GM21619 (cell line): ENCODE results near the gene RNF135.
A peak's percentile ranks its signal among the peaks of the same experiment; 100 is the strongest.
"Not testable (repeated sequence)": the region's sequence is repeated elsewhere in the genome, so short reads cannot be mapped to it uniquely, and the experiment has no call there.

Experiments
- ATAC-seq: cut with Tn5 transposase; IDR thresholded peaks from one replicate; pipeline ENCODE4 v1.9.1; 2021; ENCODE audit not compliant: unreplicated experiment

RNF135 gene, protein sequence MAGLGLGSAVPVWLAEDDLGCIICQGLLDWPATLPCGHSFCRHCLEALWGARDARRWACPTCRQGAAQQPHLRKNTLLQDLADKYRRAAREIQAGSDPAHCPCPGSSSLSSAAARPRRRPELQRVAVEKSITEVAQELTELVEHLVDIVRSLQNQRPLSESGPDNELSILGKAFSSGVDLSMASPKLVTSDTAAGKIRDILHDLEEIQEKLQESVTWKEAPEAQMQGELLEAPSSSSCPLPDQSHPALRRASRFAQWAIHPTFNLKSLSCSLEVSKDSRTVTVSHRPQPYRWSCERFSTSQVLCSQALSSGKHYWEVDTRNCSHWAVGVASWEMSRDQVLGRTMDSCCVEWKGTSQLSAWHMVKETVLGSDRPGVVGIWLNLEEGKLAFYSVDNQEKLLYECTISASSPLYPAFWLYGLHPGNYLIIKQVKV

DNA sequence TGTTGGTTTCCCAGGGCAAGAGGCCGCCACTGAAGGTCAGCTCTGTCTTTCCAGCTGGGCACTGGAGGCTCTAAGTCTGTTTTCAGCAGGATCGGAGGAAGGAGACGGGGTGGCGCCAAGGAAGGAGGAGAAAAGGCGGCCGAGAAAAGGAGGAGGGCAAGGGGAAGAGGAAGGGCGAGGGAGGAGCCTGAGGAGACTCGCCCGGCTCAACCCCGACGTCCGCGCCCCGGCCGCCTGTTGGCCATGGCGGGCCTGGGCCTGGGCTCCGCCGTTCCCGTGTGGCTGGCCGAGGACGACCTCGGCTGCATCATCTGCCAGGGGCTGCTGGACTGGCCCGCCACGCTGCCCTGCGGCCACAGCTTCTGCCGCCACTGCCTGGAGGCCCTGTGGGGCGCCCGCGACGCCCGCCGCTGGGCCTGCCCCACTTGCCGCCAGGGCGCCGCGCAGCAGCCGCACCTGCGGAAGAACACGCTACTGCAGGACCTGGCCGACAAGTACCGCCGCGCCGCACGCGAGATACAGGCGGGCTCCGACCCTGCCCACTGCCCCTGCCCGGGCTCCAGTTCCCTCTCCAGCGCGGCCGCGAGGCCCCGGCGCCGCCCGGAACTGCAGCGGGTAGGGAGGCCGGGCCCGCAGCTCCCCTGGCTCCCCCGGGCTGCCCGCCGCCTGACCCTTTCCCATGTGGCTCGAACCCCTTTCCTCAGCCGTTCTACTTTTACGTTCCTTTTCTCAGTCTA lies at the start of gene RNF135:
Gene RNF135, plus strand, starts transcription at position 209 of the 737 bp plus-strand sequence. Its CDS starts 35 bp downstream, at position 244.
- ATAC-seq: peak; percentile 50

DNA sequence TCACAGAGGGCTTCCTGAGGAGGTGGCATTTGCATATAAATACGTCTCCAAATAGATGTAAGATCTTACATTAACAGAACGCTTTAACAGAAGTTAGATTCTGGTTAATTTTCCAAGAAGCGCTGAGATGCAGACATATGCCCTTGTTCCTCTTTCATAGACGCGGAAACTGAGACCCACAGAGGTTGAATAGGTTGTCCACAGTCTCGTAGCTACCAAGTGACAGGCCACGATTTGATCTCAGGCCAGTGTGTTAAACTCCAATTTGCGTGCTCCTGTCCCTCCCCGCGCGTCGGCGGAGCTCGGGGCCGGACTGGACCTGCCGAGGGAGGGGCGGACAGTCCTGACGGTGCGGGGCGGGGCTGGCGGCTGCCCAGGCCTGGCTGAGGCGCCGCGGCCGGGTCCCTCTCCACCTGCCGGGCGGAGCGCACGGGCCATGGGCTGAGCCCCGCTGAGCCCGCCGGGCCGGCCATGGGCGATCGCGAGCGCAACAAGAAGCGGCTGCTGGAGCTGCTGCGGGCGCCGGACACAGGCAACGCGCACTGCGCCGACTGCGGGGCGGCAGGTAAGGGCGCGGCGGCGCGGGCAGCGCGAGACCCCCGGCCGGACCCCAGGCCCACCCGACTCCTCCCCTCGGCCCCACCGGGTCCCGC lies 49.2 kb upstream of the RNF135 start, which contains the start of gene ADAP2:
Gene ADAP2, plus strand, starts transcription at position 402 of the 653 bp plus-strand sequence. Its CDS starts 70 bp downstream, at position 472.
- ATAC-seq: no peak

DNA sequence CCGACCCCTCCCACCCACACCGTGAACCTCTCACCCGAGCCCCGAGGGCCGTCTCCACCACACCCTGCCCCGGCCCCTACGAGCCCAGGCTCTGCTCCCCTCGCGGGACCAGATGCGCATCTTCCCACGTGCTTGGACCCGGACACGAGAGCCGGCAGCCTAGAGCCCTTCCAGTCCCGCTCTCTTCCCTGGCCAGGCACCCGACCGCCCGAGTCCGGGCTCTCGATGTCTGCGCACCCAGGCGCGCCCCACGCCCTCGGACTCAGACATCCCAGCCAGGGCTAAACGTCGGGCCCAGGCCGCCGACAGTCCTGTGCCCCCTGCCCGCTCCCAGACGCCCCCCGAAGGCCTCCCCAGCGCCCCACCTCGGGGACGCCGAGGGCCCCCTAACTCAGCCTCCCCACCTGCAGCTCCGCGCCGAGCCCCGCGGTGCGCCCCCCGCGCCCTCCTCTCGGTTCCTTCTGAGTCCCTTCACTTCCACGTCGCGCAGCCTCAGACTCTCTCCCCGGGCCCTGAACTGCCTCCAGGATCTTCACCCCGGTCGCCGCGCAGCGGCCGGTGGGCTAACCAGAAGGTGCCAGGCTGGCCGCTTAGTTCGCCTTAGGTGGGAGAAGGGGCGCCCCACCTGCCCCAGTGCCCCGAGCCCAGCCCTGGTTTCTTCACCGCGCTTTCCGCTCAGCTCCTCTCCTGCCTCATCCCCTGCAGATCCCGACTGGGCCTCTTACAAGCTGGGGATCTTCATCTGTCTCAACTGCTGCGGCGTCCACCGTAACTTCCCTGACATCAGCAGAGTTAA lies 48.4 kb upstream of the RNF135 start:
- ATAC-seq: no peak

DNA sequence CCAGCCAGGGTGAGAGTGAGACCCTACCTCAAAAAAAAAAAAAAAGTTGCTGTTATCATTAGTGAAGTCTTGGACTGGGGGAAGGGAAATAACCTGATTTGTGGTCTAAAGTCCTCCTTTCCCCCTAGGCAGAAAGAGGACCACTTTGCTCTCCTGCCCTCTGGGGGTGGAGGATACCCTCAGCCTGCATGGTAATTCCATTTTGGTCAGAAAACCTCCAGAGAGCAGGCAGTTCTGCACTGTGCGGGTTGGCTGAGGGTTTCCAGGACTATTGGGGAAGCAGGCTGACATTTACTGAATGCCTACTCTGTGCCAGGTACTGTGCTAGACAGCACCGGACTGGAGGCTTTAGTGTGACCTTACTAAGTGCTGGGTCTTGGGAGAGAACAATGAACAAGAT lies 46.5 kb upstream of the RNF135 start:
- ATAC-seq: no peak

DNA sequence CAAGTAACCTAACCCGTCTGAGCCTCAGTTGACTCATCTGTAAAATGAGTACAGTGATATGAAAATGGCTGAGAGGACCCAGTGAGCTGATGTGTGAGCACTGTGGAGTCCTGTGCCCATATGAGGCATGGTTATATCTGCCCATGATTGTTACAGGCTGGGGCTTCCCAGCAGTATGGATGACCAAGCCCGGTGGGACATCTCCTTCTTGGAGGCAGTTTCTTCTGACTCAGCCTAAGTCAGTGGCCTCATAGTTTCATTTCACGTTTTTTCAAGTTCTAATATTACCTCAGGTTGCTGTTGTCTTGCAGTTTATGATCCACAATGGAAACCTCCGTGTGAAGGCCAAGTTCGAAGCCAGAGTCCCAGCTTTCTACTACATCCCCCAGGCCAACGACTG lies 44.3 kb upstream of the RNF135 start:
- no peak for ATAC-seq

DNA sequence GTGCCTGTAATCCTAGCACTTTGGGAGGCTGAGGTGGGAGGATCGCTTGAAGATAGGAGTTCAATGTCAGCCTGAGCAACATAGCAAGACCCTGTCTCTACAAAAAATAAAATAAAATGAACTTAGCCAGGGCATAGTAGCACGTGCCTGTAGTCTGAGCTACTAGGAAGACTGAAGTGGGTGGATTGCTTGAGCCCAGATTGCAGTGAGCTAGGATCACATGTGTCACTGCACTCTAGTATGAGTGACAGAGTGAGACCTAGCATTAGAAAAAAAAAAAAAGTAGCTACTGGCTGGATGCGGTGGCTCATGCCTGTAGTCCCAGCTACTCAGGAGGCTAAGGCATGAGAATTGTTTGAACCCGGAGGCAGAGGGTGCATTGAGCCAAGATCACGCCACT lies 43.1 kb upstream of the RNF135 start:
- no peak for ATAC-seq

DNA sequence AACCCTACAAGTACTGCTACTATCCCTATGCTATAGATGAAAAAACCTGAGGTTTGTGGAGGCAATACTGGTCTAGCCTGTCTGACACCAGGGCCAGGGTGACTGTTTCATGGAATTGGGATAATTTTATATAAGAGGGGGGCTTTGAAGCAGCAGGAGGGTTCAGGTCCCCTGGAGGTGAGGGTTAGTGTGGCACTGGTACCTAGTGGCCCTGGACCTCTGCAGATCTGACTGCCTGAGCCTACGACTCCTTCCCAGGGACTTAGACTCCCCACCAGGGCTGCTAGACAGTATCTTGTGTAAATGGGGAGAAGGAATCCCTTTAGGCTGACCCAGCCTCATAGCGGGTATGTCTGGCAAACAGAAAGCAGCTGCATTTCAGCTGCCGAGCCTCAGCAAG lies 42.3 kb upstream of the RNF135 start:
- no peak for ATAC-seq

DNA sequence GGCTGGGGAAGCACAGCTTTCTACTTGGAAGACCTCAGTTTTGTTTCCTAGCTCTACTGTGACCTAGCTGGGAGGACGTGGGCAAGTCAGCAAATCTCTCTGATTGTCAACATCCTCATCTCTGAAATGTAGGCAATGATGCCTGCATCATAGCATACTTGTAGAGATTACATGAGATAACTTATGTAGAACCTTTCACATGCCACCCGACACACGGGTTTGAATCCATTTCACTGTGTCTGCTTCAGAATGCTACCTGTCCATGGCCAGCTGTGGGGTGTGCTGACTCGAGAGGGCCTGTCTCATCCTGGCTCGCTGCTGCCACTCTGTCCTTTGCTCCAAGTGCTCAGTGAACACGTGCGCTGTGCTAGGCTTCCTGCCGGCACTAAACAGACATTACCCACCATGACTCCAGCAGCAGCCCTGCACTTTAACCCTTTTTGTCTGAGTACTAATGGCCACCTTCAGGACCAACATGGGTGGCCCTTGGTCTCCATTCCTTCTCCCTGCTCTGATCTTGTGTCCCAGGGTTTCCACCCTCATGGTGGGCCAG lies 41.7 kb upstream of the RNF135 start:
- no peak for ATAC-seq

DNA sequence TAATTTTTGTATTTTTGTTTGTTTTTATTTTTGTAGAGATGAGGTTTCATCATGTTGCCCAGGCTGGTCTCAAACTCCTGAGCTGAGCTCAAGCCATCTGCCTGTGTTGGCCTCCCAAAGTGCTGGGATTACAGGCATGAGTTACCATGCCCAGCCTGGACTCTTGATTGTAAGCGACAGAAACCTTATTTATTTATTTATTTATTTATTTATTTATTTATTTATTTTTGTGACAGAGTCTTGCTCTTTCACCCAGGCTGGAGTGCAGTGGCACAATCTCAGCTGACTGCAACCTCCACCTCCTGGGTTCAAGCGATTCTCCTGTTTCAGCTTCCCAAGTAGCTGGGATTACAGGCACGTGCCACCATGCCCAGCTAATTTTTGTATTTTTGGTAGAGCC lies 41.0 kb upstream of the RNF135 start:
- not testable (repeated sequence) for ATAC-seq

DNA sequence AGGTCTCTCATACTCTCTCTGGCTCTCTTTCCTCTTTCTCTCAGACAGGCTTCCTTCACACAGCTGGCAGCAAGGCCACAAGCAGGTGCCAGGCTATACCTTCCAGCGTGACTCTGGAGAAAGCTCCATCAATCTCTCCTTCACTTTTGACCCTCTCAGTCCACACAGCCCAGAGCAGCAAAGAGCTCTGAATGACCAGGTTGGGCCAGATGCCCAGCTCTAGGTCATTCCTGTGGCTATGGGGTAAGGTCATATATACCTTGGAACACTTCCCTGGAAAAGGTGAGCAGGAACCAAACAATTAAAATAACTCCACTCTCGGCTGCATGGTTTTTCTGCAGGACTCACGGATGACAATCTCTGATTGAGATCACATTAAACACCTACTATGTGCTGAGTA lies 40.3 kb upstream of the RNF135 start:
- ATAC-seq: no peak

DNA sequence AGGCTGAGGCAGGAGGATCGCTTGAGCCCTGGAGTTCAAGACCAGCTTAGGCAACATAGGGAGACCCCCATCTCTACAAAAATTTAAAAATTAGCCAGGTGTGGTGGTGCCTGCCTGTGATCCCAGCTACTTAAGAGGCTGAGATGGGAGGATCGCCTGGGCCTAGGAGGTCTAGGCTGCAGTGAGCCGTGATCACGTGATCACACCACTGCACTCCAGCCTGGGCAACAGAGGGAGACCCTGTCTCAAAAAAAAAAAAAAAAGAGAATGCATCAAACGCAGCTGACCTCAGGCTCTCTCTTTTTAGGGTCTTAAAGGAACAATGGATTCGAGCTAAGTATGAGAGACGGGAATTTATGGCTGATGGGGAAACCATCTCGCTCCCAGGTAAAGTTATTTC lies 39.3 kb upstream of the RNF135 start:
- not testable (repeated sequence) for ATAC-seq

DNA sequence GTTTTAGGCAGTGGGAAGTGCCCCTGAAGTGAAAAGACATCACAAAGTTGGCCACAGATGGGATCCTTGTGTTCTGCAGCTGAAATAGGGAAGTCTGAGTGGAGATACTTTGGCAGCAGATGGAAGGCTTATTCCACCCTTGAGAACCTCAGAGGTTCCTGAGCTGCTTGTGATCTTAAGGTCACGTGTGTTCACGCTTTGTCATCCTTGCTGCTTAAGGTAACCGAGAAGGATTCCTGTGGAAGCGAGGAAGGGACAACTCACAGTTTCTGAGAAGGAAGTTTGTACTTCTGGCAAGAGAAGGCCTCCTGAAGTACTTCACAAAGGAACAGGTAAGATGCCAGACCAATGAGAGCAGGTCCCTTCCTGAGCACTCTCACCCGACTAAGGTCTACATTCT lies 36.9 kb upstream of the RNF135 start:
- ATAC-seq: no peak

DNA sequence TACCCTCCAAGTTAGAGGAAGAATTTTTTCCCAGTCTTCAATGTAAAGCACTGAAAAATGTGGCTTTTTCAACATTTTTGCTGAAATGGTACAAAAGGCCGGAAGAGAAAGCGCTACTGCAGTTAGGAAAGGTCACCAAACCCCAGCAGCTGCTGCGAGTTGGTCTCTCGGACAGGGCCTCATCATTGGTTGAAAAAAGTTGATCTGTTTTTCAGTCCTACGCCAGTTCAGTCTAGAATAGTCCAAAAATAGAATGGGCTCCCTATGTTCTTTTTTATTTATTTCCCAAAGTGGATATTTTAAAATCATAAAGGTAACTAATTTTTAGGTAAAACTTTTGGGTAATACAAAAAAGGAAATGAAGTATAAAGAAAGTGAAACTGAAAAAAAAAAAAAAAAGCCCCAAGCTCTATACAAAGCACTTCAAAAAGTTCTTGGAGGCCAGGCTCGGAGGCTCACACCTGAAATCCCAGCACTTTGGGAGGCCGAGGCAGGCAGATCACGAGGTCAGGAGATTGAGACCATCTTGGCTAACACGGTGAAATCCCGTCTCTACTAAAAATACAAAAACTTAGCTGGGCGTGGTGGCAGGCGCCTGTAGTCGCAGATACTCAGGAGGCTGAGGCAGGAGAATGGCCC lies 31.7 kb upstream of the RNF135 start:
- ATAC-seq: no peak

DNA sequence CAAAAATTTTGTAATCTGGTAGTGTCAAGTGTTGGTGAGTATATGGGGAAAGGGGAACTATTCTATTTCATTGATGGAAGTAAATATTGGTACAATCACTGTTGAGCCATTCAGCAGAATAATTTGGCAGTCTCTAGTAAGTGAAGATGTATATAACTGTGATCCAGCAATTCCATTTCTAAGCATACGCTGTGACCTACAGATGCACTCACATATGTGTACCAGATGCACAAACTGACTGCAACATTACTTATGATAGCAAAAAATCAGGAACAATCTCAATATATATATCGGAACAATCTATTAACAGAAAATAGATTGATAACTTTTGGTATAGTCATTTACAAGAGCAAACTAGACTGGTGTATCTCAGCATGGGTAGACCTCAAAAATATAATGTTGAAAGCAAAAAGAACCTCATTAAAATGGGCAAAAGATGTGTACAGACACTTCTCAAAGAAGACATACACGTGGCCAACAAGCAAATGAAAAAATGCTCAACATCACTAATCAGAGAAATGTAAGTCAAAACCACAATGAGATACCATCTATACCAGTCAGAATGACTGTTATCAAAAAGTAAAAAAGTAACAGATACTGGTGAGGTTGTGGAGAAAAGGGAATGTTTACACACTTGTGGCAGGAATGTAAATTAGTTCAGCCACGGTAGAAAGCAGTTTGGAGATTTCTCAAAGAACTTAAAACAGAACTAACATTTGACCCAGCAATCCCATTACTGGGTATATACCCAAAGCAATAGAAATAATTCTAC lies 28.3 kb upstream of the RNF135 start:
- ATAC-seq: no peak

DNA sequence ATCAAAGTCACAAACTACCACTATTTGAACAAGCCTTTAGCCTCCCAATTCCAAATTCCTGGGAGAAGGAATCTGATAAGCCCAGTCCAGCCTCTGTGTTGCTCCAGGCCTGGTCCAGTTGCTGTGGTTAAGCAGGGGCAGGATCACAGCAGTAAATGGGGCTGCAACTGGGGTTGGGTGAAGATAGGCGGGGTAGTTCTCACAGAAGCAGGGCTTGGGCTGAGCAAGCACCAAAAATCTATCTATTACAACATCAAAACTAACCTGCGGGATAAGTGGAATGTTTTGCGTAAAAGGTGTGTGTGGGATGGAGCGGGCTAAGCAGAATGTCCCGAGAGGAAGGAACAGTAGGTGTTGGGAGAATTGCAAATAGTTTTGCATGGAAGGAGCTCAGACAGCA lies 23.0 kb upstream of the RNF135 start:
- ATAC-seq: no peak

DNA sequence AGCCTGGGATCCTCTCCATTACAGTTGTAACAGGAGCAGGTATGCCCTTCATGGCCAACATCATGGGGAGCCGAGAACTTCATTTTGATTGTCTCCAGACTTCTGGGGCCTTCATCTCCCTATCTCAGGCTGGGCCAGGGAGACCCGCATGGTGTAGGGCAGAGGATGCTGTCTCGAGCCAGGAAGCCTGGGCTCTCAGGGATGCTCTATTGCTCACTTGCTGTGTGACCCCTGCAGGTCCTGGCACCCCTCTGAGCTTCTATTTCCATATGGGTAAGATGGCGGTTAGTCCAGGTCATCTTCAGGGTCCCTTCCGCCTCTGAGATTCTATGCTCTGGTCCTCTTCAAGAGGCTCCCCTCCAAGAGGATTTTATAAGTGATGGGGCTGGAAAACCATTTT lies 20.6 kb upstream of the RNF135 start:
- ATAC-seq: no peak

DNA sequence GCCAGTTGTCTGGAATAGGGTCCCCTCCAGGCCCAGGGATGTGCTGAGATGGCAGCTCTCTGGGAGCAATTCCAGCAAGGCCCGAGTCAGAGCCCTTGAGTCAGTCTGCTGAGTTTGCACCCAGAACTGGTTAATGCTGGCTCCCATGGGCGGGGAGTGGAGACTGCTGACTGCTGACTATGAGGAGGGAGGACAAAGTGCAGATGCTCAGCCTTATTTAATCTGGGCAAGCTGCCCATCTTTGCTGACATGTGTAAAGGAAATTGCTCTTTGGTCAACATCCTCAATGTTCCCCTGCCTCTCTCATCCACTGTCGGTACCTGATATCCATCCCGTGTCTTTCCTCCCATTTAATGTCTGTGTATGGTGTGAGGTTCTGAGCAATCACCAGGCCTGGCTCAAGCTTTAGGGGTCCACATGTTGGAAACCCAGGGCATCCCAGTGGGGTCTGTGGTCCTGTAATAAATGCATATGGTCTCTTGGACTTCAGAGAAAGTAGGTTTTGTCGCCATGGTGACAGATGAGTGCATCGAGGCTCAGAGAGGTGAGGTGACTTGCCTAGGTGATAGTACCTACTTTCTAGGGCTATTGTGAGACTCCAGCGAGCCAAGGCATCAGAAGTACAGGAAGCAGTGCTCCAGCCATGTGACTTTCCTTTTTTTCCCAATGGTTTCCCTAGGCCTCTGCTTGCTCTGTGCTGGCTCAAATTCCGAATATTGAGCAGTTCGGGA lies 20.0 kb upstream of the RNF135 start:
- no peak for ATAC-seq

DNA sequence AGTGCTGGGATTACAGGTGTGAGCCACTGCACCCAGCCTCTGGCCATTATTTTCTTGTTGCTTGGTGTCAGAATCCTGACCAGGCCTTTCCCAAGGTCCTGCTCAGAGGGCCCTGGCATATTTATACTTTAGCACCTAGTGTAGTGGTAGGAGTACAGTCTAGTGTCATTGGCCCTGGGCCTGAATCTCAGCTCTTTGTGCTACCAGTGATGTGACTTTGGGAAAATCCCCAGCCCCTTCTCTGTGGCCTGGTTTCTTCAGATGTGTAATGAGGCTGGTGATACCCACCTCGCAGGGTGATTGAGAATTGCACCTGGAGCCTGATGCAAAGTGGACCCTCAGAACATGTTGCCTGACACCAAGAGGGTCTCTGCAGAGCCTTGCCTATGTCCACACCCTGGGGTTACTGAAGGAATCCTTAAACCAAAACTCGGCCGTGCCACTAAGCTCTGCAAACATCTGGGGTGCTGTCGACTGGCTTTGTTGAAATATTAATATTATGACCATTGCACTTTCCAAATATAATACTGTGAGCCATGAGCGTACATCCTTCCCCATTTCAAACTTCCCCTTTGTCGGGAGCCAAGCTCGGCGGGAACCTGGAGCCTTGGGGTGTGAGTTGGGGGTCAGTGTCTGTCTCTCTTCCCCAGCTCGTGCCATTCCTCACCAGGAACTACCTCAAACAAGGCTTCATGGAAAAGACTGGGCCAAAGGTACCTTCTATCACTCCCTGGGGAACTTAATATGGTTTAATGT lies 18.0 kb upstream of the RNF135 start:
- no peak for ATAC-seq
